Peyer's patch (tissue), 4 donors: ENCODE measurements around the gene ARHGAP40. TPM values are rescaled to one million over a fixed set of nuclear protein-coding genes. Genes with fewer than 3 reads are reported as not detected.

Experiments
- DNase-seq, 3 donors: peaks; one replicate each; pipeline ENCODE4 v3.0.0-alpha.2; 2017 to 2019
- H3K27ac ChIP-seq, 4 donors: fragments of 200-600 bp; sonication (generic); one replicate each; pipeline ENCODE4 v1.5.1; 2016 to 2019
- H3K27me3 ChIP-seq, 2 donors: fragments of 200-600 bp; sonication (generic); one replicate each; pipeline ENCODE4 v1.5.1; 2019
- H3K36me3 ChIP-seq, 3 donors: fragments of 200-600 bp; sonication (generic); one replicate each; pipeline ENCODE4 v1.5.1; 2016 to 2019
- H3K4me1 ChIP-seq, 4 donors: fragments of 200-600 bp; sonication (generic); one replicate each; pipeline ENCODE4 v1.5.1; 2016 to 2019
- H3K4me3 ChIP-seq, 4 donors: fragments of 200-600 bp; sonication (generic); 1 replicate in 3 of 4; 2 replicates in 1 of 4; pipeline ENCODE4 v1.5.1; 2016 to 2019; ENCODE audit warnings: mild to moderate bottlenecking in 1 of 4
- H3K9me3 ChIP-seq, 4 donors: fragments of 200-600 bp; sonication (generic); one replicate each; pipeline ENCODE4 v1.5.1; 2016 to 2019; ENCODE audit warnings: mild to moderate bottlenecking in 1 of 4
- CTCF ChIP-seq, 6 experiments: fragments of 450-650 bp in 4 of 6; fragments of 200-600 bp in 2 of 6; sonication (generic) in 1 of 6; IDR thresholded peaks; one replicate each; pipeline ENCODE4 v1.5.1; 2017 to 2019; ENCODE audit warnings: antibody characterized with exemption in 6 of 6, mild to moderate bottlenecking in 3 of 6, moderate library complexity in 1 of 6
- POLR2A ChIP-seq, 2 donors: fragments of 450-650 bp; IDR thresholded peaks; one replicate each; pipeline ENCODE4 v1.5.1; 2017; ENCODE audit warnings: antibody characterized with exemption in 2 of 2, mild to moderate bottlenecking in 2 of 2, moderate library complexity in 2 of 2
- total RNA-seq, 4 donors: library from RNA; depleted of rRNA; stranded (reverse); fragments of >200 nt; gene quantifications; one replicate each; pipeline ENCODE4 v1.1.0, GENCODE V29; 2016

The ARHGAP40 gene
- total RNA-seq, 4 donors from 2014 or later: not detected

DNA sequence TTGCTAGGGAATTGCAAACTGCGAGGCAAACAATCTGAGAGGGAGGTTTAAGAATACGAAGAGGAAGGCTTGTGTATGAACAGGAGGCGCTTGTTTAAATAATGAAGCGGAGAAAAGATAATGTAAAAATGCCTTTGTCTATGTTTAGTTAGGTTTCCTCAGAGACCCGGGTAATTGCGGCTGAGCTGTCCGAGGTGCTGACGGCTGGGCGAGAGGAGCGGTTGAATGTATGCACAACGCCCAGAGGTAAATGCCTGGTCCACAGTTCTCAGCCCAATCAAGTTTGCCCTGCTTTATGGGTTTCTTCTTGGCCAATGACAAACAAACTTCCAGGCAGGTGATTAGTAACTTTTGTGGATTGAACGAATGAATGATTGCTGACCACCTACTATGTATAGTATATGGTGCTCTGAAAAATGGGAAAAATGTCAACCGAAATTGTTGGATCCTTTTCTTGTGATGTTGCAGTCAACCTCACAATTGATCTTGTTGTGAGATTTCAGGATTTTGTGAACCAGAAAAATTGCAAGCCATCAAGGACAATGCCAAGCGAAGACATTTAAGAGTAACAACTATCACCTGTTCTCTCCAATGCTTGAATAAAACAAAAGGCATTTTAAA is 84.4 kb downstream of the ARHGAP40 start:
- no peaks in the 10 kb centered on the region for H3K9me3 ChIP-seq
- no peak for DNase-seq
- TF ChIP-seq POLR2A (IDR thresholded peaks at IDR 0.05) (no peak), CTCF (IDR thresholded peaks at IDR 0.05) (no peak)
- H3K4me3 ChIP-seq: no peak overlapping the region
- no peak overlapping the region for H3K27ac ChIP-seq
- H3K27me3 ChIP-seq: no peaks in the 10 kb centered on the region
- H3K4me1 ChIP-seq: no peaks in the 10 kb centered on the region
- H3K36me3 ChIP-seq: no peaks in the 10 kb centered on the region

GRCh38 chr20:38692436-38693411 is 91.1 kb downstream of the ARHGAP40 start:
- Histone ChIP-seq H3K9me3 (no peaks in the 10 kb centered on the region), H3K36me3 (no peaks in the 10 kb centered on the region), H3K4me1 (no peaks in the 10 kb centered on the region), H3K27me3 (no peaks in the 10 kb centered on the region), H3K27ac (no peak overlapping the region), H3K4me3 (no peak overlapping the region)
- DNase-seq: peak in 1 of 3 donors; percentile 59
- TF ChIP-seq CTCF (IDR thresholded peaks at IDR 0.05): no peak
- no peak for TF ChIP-seq POLR2A (IDR thresholded peaks at IDR 0.05)

DNA sequence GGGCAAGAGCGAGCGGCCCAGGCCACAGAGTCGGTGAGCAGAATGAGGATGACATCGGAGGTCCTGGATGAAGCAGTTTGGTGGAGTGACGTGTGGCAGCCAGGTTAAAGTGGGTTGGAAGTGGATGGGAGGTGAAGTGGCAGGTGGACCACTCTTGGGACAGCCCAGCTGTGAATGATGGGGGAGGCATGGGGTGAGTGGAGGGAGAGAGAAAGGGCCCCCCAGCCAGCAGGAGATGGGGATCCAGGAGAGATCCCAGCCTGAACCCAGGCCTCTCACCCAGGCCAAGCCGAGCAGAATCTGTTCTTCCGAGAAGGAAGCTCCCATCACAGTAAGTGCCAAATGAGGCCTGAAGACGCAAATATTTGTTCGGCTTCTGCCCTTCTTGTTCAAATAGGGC is 95.7 kb downstream of the ARHGAP40 start:
- no peak overlapping the region for H3K27ac ChIP-seq
- DNase-seq: no peak
- no peaks in the 10 kb centered on the region for H3K36me3 ChIP-seq
- H3K9me3 ChIP-seq: no peaks in the 10 kb centered on the region
- TF ChIP-seq CTCF (IDR thresholded peaks at IDR 0.05) (no peak), POLR2A (IDR thresholded peaks at IDR 0.05) (no peak)
- no peak overlapping the region for H3K4me3 ChIP-seq
- no peaks in the 10 kb centered on the region for H3K4me1 ChIP-seq
- no peaks in the 10 kb centered on the region for H3K27me3 ChIP-seq

GRCh38 chr20:38698541-38698940 is 96.9 kb downstream of the ARHGAP40 start:
- Histone ChIP-seq H3K4me3 (no peak overlapping the region), H3K36me3 (no peaks in the 10 kb centered on the region), H3K9me3 (no peaks in the 10 kb centered on the region), H3K27me3 (no peaks in the 10 kb centered on the region), H3K27ac (no peak overlapping the region), H3K4me1 (no peaks in the 10 kb centered on the region)
- no peak for DNase-seq
- TF ChIP-seq CTCF (IDR thresholded peaks at IDR 0.05) (no peak), POLR2A (IDR thresholded peaks at IDR 0.05) (no peak)

- no peaks in the 10 kb centered on the region for H3K9me3 ChIP-seq
- no peaks in the 10 kb centered on the region for H3K4me1 ChIP-seq
- DNase-seq: no peak
- no peaks in the 10 kb centered on the region for H3K27me3 ChIP-seq
- no peak overlapping the region for H3K27ac ChIP-seq
- H3K36me3 ChIP-seq: no peaks in the 10 kb centered on the region
- H3K4me3 ChIP-seq: no peak overlapping the region
- TF ChIP-seq POLR2A (IDR thresholded peaks at IDR 0.05): no peak
Observed at GRCh38 chr20:38700141-38700540, 98.5 kb downstream of the ARHGAP40 start.

Other genes starting within 250 kb of the ARHGAP40 start
- gene SNHG17, start 166.5 kb upstream of the ARHGAP40 start, total RNA-seq: 10 to 100 TPM; 19.3 to 54.5 (median 48.3) TPM
- 10 to 100 TPM; 54.7 to 69.2 (median 61.1) TPM for gene RALGAPB, start 129.0 kb upstream of the ARHGAP40 start, total RNA-seq
- not detected for gene ADIG, start 20.6 kb upstream of the ARHGAP40 start, total RNA-seq
- not detected for gene SLC32A1, start 122.7 kb downstream of the ARHGAP40 start, total RNA-seq
- 10 to 100 TPM in 2 of 4 donors, 1 to 10 TPM in 2; 5.1 to 32.2 (median 11.0) TPM for gene ACTR5, start 146.7 kb downstream of the ARHGAP40 start, total RNA-seq
- 10 to 100 TPM in 1 of 4 donors, 1 to 10 TPM in 3; 3.2 to 41.3 (median 7.2) TPM for gene PPP1R16B, start 203.9 kb downstream of the ARHGAP40 start, total RNA-seq